Measurements from ENCODE around the gene NPC1L1.
"Not testable (repeated sequence)": the region's sequence is repeated elsewhere in the genome, so short reads cannot be mapped to it uniquely, and the experiment has no call there.

Gene NPC1L1

DNA sequence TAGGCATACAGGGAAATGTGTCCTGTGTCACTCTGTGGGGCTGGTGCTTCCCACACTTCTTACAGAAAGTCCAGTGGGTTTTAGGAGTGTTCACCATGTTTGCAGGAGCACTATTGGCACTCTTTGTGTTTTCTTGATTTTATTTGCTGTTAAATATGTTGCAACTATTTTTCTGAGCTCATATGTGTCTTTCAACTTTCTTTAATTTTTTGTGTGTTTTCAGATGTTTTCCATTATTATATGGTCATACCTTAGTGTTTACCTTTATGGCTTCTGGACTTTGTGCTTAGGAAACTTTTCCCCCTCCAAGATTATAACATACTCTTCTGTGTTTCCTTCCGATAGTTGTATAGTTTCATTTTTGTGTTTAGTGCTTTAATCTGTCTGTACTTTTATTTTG, 29.9 kb downstream of the NPC1L1 start:
- TF ChIP-seq CTCF (conservative IDR thresholded peaks at IDR 0.05): no peak
- no peak overlapping the region for H3K27ac ChIP-seq

DNA sequence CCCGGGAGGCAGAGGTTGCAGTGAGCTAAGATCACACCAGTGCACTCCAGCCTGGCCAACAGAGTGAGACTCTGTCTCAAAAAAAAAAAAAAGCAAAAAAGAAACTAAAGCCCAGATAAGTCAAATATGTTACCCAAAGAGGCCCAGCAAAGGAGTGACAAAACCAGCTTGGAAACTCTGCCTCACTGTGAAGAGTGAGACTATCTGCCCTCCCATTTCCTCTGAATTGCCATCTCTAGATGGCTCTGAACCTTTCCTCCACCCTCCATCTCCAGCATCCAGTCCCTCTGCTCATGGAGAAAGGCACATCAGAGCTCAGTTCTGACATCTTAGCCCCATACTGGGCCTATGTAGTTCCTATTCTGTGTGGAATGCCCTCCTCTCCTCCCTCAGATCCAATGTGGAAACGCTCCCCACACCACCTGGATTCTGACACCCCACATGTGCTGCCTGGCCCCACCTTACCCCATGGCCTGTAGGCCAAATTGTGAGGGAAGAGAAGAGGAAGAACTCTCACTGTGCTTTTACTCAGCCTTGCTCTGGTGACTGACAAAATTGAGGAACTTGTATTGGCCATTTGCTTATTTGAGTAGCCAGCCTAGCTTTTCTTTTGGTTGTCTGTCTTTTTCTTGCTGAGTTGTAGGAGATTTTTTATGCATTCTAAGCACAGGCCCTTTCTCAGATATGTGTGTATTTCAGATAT, 32.7 kb downstream of the NPC1L1 start:
- no peak overlapping the region for H3K27ac ChIP-seq
- TF ChIP-seq CTCF (conservative IDR thresholded peaks at IDR 0.05): no peak

- H3K27ac ChIP-seq: not testable (repeated sequence)
Observed at GRCh38 chr7:44506592-44507288, 34.4 kb downstream of the NPC1L1 start.

GRCh38 chr7:44505595-44505994, 35.5 kb downstream of the NPC1L1 start:
- TF ChIP-seq CTCF (conservative IDR thresholded peaks at IDR 0.05): no peak
- no peak overlapping the region for H3K27ac ChIP-seq

- no peak overlapping the region for H3K27ac ChIP-seq
- TF ChIP-seq CTCF (conservative IDR thresholded peaks at IDR 0.05): no peak
Observed at GRCh38 chr7:44498230-44498954, 42.7 kb downstream of the NPC1L1 start.

GRCh38 chr7:44497155-44498027, 43.7 kb downstream of the NPC1L1 start:
- TF ChIP-seq CTCF (conservative IDR thresholded peaks at IDR 0.05): no peak
- no peak overlapping the region for H3K27ac ChIP-seq

- no peak for TF ChIP-seq CTCF (conservative IDR thresholded peaks at IDR 0.05)
- H3K27ac ChIP-seq: no peak overlapping the region
Observed at GRCh38 chr7:44496385-44496784, 44.7 kb downstream of the NPC1L1 start.
